ENCODE measurements around the gene IRF5. TPM values are rescaled to one million over a fixed set of nuclear protein-coding genes. Genes with fewer than 3 reads are reported as not detected.

IRF5 gene
- polyA plus RNA-seq, 1 donor (not counting 4 experiments of a cell fraction or from before 2014, with no cell fraction given) = 0.88 TPM

DNA sequence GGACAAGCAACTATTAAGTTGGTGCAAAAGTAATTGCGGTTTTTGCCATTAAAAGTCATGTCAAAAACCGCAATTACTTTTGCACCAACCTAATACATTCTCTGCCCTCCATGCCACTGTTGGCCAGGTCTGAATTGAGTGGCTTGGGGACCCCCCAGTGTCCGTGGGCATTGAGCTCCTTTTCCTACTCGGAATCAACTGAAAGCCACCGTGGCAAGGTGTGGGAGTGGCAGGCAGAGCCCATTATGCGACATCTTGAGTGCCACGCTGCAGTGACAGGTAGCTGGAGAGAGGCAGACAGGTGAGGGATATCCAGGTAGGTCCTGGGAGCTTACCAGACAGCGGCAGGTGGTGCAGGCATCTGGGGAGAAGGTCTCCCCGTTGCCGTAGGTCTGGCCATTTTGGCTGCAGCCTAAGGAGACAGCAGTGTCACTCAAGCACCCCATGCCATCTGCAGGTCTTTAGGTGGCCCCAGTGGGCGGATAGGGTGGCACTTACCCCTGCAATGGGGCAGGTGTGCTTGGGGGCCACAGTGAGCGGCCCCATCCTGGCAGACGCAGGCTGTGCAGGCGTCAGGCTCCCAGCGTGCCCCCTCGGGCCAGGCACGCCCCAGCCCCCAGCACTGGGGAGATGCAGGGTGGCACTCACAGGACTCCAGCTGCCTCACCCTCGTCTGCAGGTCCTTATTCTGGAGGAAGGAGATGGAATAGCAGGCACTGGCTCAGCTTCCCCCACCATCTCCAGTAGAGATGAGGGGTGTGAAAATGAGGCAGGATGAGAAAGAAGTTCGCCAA lies 30.8 kb upstream of the IRF5 start:
- Histone ChIP-seq H3K9me3 (ENCODE audit: control insufficient read depth, low read depth, low read length) (no peaks in the 10 kb centered on the region), H3K79me2 (ENCODE audit: control insufficient read depth, insufficient read depth, low read length) (no peaks in the 10 kb centered on the region), H3K4me3 (ENCODE audit: control insufficient read depth in 2 of 3, extremely low read depth in 1 of 3, insufficient read depth in 2 of 3, low read depth in 1 of 3, low read length in 3 of 3) (no peak overlapping the region), H3K4me2 (ENCODE audit: control insufficient read depth, extremely low read depth, insufficient read depth, low read depth, low read length) (no peak overlapping the region), H2AFZ (ENCODE audit: control insufficient read depth, low read length) (no peak overlapping the region), H3K27me3 (ENCODE audit: control insufficient read depth, extremely low read depth, insufficient read depth, low read length) (peaks cover 36% of the 10 kb centered on the region), H3K9me1 (ENCODE audit: control insufficient read depth, extremely low read depth, insufficient read depth, low read length) (no peaks in the 10 kb centered on the region), H3K4me1 (ENCODE audit: control insufficient read depth, extremely low read depth, insufficient read depth, low read length) (peaks cover 5% of the 10 kb centered on the region), H3K36me3 (ENCODE audit: control insufficient read depth in 2 of 2, extremely low read depth in 1 of 2, insufficient read depth in 2 of 2, low read length in 2 of 2) (no peaks in the 10 kb centered on the region), H3K27ac (ENCODE audit: control insufficient read depth, insufficient read depth, low read length) (no peak overlapping the region), H3K9ac (ENCODE audit: control insufficient read depth, extremely low read depth, insufficient read depth, low read length) (no peak overlapping the region), H4K20me1 (ENCODE audit: control insufficient read depth, extremely low read depth, insufficient read depth, low read length) (no peaks in the 10 kb centered on the region)
- dilution Hi-C loops (cut with MboI; ENCODE audit: extremely low pct_ligation_motif_present, low sequenced_read_pairs) = no loop called here
- DNase-seq (ENCODE audit: low read depth, low spot score) (no peak), FAIRE-seq (no peak)
- TF ChIP-seq, protein P1, sequence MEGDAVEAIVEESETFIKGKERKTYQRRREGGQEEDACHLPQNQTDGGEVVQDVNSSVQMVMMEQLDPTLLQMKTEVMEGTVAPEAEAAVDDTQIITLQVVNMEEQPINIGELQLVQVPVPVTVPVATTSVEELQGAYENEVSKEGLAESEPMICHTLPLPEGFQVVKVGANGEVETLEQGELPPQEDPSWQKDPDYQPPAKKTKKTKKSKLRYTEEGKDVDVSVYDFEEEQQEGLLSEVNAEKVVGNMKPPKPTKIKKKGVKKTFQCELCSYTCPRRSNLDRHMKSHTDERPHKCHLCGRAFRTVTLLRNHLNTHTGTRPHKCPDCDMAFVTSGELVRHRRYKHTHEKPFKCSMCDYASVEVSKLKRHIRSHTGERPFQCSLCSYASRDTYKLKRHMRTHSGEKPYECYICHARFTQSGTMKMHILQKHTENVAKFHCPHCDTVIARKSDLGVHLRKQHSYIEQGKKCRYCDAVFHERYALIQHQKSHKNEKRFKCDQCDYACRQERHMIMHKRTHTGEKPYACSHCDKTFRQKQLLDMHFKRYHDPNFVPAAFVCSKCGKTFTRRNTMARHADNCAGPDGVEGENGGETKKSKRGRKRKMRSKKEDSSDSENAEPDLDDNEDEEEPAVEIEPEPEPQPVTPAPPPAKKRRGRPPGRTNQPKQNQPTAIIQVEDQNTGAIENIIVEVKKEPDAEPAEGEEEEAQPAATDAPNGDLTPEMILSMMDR (optimal IDR thresholded peaks at IDR 0.05 in 1 of 3, IDR thresholded peaks at IDR 0.05 in 1 of 3, conservative IDR thresholded peaks at IDR 0.05 in 1 of 3; ENCODE audit: extremely low read depth in 1 of 3, insufficient read depth in 2 of 3, low read length in 3 of 3) = no peak
- no peak for TF ChIP-seq EZH2 (IDR thresholded peaks at IDR 0.05; ENCODE audit: low read length)

DNA sequence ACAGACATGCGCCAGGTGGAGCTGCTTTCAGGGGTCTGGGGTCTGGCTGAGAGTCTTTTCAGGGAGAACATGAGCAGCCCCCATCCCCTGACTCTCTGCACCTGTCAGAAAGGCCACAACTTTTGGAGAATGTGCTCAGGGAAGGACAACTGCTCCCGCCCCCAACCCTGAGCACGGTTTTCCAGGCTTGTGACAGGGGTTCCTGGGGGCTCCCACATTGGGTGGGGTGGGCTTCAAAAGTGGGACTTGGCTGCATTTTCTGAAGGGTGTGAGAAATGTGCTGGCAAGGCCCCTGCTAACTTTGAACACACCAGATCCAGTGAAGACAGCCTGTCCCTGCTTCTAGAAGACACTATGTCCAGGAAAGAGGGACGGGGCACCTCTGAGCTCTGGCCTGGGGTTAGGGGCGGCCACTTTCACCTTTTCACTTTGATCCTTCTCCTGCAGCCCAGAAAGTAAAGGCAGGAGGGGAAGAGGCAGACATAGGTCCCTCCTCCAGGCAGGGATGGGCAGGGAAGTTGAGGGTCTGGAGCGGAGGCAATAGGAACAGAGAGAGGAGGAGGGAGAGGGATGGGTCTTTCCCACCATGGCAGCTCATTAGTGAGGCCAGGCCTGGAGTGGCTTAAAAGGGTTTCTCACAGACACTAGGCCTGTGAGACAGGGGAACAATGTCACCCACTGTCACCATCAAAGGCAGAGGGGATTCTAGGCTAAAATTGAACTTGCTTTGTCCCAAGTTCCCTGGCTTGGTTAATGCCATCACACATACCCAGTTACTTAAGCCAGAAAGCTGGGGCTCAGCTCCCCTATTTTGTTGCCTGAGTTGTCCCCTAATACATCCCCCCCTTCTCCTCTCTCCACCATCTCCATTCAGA lies 28.7 kb upstream of the IRF5 start:
- Histone ChIP-seq H3K4me2 (ENCODE audit: control insufficient read depth, extremely low read depth, insufficient read depth, low read depth, low read length) (peak overlapping the region; percentile 9), H3K9me3 (ENCODE audit: control insufficient read depth, low read depth, low read length) (no peaks in the 10 kb centered on the region), H3K9ac (ENCODE audit: control insufficient read depth, extremely low read depth, insufficient read depth, low read length) (no peak overlapping the region), H2AFZ (ENCODE audit: control insufficient read depth, low read length) (no peak overlapping the region), H4K20me1 (ENCODE audit: control insufficient read depth, extremely low read depth, insufficient read depth, low read length) (no peaks in the 10 kb centered on the region), H3K27ac (ENCODE audit: control insufficient read depth, insufficient read depth, low read length) (no peak overlapping the region), H3K27me3 (ENCODE audit: control insufficient read depth, extremely low read depth, insufficient read depth, low read length) (peaks cover 43% of the 10 kb centered on the region), H3K79me2 (ENCODE audit: control insufficient read depth, insufficient read depth, low read length) (no peaks in the 10 kb centered on the region), H3K9me1 (ENCODE audit: control insufficient read depth, extremely low read depth, insufficient read depth, low read length) (no peaks in the 10 kb centered on the region), H3K36me3 (ENCODE audit: control insufficient read depth in 2 of 2, extremely low read depth in 1 of 2, insufficient read depth in 2 of 2, low read length in 2 of 2) (no peaks in the 10 kb centered on the region), H3K4me1 (ENCODE audit: control insufficient read depth, extremely low read depth, insufficient read depth, low read length) (no peaks in the 10 kb centered on the region), H3K4me3 (ENCODE audit: control insufficient read depth in 2 of 3, extremely low read depth in 1 of 3, insufficient read depth in 2 of 3, low read depth in 1 of 3, low read length in 3 of 3) (no peak overlapping the region)
- dilution Hi-C loops (cut with MboI; ENCODE audit: extremely low pct_ligation_motif_present, low sequenced_read_pairs) = no loop called here
- DNase-seq (ENCODE audit: low read depth, low spot score) = no peak
- FAIRE-seq = no peak
- TF ChIP-seq EZH2 (IDR thresholded peaks at IDR 0.05; ENCODE audit: low read length) = no peak
- TF ChIP-seq, protein P1 (optimal IDR thresholded peaks at IDR 0.05 in 1 of 3, IDR thresholded peaks at IDR 0.05 in 1 of 3, conservative IDR thresholded peaks at IDR 0.05 in 1 of 3; ENCODE audit: extremely low read depth in 1 of 3, insufficient read depth in 2 of 3, low read length in 3 of 3) = no peak
